Cerebellar nuclear complex (tissue), 1 donor: ENCODE data around the gene TDP1.

Experiments
- DNase-seq, 2 experiments: peaks; one replicate each; lab custom pipeline; 2025; lab: John Stamatoyannopoulos, UW

Gene TDP1

DNA sequence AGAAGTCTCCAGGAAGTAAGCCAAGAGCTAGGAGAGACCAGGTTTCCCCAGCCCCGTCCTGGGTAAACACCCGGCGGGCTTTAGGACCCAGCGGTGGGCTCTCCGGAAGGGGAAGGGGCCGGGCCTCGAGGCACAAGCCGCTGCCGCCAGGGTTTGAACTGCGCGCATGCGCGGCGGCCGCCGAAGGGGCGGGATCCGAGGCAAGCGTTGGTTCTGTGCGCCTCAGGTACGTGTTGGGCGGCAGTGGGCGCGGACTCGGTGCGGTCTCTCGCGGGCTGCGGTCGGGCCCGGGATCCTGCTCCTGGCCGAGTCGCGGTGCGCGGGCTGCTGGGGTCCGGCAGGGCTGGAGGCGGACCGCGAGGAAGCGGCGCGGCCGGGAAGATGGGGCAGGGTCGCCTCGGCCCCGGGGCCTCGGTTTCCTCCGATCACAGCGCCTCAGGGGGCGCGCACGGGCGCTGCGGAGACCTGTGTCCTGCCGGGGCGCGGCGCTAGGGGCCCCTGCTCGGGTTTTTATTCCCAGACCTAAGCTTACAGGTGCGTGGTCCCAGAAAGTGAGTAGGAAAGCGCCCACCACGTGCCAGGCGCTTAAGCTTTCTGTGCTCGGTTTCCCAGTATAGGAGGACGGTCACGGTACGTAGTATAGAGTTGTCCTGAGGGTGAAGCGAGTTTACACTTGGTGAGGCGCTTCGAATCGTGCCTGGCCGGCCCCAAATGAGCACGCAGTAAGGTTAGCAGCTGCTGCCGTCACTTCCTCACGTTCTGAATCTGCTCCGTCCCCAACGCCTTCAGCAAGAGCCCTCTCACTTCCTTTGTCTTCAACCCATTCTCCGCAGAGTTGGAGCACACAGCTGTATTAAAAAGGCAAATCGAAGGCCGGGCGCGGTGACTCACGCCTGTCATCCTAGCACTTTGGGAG is at the start of gene TDP1:
TSS of gene TDP1 (plus strand) at position 183 of the 916 bp plus-strand sequence. CDS start 7,188 bp downstream, outside the sequence.
- DNase-seq: peak; percentile 71 to 85

DNA sequence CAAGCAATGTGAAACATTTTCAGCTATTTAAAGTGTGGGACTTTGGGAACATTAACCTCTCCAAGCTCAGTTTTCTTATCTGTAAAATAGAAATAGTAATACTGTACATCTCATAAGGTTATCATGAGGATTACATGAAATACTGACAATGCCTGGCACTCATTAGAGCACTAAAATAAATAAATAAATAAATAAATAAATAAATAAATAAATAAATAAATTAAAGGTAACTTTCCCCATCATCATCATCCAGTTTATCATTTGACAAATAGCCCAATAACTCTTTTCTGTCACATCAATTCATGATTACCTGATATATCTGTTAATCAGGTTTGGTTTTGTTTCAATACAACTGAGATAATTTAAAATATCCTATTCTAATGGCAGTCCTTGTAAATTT is 49.7 kb upstream of the TDP1 start:
- no peak for DNase-seq

DNA sequence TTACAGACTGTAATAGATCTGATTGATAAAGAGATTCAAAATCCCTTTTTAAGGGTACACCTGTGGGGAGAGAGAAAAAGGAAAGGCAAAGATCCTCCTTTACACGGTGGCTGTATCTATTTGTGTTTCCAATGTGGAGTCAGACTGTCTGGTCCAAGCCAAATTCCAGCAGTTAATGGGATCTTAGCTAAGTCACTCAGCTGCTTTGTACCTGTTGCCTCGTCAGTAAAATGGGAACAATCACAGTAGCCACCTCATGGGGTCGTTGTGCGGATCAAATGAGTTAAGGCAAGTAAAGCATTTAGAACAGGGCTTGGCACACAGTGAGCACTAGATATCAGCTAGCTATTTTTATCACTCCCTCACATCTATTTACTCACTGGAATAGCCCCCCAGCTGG is 48.1 kb upstream of the TDP1 start:
- no peak for DNase-seq

DNA sequence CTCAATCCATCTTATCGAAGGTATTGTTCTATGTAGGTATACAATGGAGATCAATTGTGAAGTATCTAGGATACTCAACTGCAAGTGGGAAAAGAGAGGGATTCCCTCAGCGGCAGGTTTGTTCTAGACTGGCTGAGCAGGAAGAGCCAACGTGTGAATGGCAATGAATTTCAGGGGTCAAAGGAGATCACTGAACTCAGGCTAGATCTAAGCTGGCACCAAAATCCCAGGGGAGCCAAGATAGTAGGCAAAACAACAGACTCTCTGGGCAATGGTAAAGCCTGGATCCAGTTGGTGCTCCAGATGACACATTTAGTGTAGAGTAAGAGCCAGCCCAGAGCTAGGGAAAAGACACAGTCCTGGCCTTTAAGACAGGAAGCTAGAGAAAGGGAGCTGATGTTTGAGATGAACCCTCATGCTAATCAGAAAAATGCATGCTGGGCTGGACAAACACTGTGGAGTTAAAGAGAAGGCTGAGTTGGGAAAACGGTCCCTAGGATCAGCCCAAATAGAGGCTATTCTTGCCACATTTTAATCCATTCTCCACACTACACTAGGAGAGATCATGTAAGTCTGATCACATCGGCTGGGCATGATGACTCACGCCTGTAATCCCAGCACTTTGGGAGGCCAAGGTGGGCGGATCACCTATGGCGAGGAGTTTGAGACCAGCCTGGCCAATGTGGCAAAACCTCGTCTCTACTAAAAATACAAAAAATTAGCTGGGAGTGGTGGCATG is 46.8 kb upstream of the TDP1 start:
- DNase-seq: no peak

DNA sequence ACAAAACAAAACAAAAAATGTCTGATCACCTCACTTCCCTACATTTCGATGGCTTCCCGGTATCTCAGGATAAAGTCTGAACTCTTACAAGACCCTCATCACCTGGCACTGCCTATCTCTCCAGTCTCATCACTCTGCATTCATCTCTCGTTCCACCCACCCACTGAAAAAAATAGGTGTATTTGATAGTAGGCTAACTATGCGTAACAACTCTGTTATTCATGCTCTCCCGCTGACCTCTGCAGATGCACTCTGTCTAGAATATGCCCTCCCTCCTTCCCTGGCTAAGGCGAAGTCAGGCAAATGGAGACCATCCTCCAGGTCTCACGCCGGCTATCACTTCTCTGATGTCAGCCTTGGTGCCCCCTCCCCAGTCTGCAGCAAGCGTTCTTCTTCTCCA is 46.1 kb upstream of the TDP1 start:
- DNase-seq: no peak

DNA sequence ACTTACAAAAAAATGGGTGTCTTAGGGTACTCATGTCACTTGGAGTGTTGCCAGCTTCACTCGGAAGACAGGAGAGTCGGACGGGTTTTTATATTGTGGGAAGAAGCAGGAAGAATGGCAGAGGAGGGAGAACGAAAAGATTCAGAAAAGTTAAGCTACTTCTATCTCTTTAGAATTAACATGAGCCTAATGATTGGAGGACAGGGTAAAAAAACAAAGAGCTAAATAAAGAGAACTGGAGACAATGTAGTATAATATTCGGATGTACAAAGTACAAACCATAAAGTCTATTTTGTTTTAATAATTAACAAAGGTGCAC is 45.1 kb upstream of the TDP1 start:
- DNase-seq: no peak

DNA sequence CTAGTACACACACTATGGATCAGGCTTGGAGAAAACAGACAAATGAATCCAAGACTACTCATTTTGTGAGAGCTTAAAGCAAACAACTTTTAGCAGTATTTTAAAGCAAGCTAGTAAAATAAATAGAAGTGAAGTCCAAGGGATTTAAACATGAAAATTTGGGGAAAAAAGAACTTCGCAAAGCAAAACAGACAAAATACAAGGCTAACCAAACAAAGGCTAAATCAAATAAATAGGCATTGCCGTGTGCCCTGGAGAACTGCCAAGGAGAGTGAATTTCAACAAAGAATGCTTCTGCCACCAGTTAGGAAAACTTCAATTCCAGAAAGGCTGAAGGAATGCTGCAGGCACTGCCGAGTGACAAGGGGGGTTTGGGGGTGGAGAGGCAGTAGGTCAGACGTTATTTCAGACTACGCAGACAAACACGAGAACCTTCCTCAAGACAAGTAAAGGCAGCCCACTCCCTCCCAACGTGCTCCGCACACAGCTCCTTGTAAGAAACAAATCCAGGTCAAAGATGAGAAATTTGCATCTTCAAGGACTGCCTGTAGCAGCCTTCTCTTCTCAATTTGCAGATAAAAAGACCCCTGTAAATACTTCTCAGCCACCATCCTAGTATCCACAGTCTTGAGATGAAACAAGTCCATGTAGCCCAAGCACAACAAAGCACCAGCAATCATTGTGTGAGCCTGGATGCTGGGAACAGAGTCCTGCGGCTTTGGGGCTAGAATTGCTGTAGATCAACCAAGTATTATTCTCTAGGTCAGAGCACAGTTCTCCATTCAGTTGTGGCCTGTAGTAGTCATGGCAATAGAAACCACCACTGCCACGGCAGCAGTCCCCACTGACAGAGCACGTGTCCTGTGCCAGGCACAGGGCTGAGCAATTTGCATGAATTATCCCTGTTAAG is 44.5 kb upstream of the TDP1 start:
- no peak for DNase-seq

DNA sequence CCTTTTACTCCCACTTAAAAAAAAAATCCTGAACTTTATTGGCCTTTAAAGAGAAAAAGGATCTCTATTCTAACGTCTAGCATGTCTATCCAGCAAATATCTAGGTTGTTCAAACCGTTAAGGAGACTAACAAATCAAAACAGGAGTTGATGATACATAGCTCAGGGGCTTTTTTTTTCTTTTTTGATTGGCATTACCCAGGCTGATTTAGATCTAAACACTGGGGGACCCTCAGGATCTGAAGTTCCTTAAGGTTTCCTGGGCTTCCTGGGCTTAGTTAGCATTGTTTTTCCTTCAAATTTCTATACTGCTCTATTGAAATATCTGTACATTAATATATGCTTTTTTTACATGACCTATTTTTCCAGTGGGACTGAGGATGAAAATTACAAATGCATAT is 43.5 kb upstream of the TDP1 start:
- DNase-seq: no peak

DNA sequence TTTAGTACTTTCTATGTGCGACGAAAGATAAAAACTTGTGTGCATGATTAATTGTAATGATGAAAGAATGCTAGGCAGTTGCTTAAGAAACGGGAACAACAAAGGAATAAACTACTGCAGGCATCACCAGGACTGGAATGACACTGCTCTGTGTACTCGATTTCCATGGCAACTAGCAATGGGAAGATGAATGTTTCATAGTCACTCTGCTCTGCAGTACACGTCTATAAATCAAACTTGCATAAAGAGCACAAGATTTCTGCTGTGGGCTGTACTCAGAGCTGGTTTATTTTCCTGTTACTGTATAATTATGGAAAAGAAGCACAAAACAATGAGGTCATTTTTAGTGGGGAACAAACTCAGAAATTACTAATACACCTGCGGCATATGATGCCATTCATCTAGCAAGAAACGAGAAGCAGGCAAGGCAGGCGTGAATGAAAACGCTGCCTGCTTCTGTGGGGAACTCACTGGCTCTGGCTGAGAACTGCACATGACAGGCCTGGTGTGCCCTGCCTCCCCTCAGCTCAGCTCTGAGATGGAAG is 43.0 kb upstream of the TDP1 start:
- DNase-seq: peak in 1 of 2 experiments; percentile 27

DNA sequence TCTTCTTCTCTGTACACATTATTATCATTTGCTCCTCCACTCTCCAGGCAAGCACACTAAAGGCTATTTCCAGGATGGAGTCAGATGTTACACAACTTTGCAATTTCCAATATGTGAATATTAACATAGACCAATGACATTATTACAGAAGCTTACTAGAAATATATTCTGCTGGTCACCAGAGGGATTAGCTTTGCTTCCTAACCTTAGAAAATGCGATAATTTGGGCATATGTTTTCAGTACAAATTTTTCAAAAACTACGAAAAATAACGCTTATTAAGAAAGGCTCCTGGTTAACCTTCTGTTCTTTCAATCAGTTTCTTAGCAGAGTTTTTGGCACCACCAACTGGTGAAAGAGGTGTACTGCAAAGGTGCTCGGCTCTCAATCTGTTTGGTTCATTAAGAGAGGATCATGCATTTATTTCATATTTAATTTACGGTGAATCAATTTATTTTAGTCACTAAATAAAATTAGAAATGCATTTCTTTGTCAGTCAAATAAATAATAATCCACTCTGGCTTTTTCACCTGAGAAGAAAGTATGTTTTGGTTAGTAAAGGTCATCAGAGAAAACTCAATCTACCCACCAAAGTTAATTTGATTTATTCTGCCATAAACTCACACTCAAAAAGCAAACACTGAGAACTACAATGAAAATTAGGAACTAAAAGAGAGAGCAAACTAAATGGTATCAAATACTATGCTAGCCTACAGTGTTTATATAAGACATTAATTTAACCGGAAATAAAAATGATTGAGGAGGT is 40.4 kb upstream of the TDP1 start:
- peak in 1 of 2 experiments; percentile 37 for DNase-seq

DNA sequence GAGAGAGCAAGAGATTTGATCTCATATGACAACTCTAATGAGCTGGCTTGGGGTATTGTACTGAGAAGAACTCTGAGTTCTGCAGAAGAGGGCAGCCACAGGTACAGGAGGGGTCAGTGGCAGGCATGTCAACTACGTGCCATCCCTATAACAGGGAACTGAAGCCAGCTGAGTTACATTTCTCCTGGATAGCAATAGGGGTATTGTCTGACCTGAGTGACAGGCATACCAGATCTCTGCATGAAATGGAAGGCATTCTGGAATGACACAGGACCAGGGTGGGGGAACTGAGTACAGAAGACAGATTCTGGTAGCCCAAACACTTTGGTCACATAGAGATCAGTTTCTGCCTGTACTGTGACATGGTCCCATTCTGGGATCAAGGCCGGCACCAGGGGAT is 37.0 kb upstream of the TDP1 start:
- DNase-seq: no peak

DNA sequence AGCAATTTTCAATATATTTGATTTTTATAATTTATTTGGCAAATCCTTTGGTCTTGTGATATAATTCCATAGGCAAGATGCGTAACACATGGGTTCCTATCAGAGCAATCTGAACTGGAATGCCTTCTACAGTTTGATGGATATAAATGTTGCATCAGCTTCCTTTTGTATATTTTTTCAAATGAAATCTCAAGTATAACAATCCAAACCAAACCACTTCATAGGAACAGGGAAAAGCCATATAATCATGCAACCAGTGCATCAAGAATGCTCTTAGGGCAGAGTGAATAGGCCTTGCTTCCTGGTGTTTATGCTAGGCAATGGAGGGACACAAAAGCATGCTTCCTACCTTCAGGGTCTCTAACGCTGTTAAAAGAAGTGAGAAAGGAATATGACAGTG is 35.7 kb upstream of the TDP1 start:
- no peak for DNase-seq

DNA sequence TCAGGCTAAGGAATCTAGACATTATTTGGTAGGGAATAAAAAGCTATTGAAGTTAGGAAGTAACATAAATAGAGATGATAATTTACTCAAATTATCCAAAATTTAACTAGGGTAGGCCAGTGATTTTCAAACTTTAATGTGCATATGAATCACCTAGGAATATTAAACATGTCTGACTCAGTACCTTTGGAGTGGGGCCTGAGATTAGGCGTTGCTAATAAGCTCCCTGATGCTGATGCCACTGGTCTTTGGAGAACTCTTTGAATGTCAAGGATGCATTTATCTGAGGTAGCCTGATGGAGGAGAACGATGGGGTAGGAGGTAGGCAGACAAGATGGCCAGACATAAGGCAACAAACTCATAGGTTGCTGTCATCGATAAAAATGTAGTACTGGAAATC is 34.4 kb upstream of the TDP1 start:
- DNase-seq: no peak

DNA sequence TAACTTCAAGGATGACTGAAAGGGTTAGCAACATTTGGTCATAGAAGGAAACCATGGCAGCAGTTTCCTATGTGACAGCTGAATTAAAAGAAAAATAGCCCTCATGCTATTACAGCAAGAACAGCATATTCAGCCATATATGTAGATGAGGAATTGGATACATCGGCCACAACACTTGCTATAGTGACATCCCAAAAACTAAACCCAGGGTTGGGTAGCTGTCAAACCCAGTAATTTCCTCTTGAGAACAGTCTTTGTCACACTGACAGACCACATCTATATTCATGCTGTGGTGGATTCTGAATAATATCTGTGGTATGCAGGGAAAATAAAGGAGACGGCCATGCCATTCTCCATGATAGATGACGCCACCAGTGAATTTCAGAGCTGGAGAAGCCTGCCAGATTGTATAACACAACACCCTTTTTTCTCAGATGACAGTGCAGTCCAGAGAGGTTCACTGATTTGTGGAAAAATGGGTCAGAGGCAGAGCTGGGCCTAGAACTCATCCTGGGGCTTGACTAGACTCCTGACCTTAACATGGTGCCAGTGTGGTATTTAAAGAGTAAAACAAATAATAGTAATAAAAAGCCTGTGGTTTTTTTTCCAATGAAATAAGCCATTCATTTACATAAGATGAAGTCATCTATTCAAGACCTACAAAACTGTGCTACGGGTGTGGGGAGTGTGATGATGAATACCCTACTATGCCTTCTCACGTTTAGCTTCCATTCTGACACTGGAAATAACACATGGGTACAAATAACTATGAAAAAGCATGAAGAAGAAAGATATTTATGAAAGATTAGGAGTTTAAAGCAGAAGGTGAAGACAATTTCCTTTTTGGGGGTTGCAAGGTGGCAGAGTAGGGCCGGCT is 33.5 kb upstream of the TDP1 start:
- DNase-seq: no peak

DNA sequence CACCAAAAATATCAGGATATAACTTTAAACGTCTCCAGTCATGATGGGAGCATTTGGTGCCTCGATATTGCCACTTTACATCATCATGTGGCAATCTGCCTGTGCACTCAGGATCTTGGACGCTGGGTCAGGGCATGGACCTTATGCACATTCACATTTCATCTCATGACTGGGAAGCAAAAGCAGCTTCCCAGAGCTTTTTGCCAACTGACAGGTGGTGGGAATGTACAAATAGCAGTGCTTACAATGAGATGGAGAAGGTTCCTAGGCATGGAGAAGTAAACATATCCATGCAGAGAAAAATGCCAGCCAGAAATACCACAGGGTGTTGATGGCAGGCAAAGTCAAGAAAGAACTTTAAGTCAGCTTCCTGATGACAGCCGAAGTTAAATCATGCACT is 31.5 kb upstream of the TDP1 start:
- peak; percentile 87 to 95 for DNase-seq

DNA sequence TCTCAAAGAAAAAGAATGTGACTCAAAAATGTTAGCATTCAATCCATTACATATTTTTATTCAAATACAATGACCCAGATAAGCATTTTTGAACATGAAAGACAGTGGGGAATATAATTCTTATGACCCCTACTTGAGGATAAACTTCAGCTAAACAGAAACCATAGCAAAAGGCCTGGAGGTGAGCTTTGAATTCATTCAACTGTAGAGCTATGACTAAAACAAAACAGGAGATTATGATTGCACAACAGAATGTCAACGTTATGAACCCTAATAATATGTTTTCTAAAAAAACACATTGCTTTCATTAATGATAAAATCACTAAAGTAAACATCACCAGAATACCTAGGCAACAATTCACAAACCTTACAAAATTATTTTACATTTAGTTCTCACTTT is 29.0 kb upstream of the TDP1 start:
- no peak for DNase-seq

DNA sequence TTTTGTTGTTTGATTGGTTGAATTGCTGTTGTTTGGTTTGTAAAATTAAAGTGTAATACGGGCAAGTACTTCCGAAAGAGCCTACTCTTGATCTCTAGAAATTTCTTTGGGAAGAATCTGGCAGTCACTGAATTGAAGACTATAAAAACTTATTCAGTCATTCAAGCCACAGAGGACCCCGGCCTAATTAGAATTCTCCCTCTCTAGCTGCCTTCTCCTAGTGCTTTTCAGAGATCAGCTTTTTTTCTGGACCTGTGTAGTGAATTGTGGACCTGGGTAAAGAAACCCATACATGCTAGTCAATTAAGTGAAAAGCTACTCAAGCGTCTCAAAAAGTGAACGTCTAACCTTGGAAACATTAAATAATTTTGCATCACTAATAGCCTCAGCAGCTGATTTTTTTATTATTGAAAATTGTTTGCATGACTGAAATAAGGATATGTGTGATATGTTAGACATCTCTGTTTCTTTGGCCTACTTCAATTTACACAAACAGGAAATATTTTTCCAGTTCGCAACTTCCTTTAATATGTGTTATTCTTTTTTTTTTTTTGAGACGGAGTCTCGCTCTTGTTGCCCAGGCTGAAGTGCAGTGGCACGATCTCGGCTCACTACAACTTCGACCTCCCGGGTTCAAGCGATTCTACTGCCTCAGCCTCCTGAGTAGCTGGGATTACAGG is 28.4 kb upstream of the TDP1 start:
- no peak for DNase-seq

DNA sequence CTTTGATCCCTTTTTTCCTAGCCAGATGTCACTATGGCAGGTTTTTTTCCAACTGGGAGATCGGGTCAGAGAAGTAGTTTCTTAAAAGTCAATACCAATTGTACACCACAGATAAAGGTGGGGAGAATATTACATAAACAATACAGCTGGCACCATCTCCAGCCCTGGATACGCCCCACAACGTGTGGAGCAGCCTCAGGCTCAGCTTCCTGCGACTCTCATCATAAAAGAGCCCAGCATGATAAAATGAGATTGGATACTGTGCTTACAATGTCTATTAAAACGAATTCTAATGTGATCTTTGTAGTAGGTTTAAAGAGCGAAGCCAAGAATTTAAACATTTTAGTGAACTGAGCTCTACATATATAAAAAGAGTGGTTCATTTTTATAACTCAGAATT is 22.7 kb upstream of the TDP1 start:
- peak in 1 of 2 experiments; percentile 25 for DNase-seq

DNA sequence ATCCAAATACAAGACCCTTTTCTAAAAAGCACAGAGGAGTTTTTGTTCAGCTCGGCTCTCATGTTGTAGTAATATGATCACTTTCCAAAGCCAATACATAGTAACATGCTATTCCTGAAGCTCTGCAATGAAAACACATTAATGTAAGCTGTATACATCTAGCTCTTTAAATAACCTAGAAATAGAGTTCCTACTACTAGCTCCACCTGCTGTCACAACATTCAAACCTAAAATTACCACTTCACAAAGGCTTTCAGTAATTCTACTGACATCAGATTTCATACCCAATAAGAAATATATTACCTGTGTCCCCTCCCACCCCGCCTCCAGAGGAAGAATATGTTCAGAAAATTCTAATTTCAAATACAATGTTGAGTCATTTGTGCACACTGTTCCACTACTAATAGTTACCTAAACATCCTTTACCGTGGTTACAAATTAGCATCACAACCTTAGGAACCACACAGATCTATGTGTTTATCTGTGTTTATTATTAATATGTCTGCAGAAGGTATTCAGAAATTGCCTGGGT is 19.0 kb upstream of the TDP1 start:
- DNase-seq: no peak
